C4-2B (cell line): Measurements from ENCODE around the gene CTDSP2.
"Not testable (repeated sequence)": the region's sequence is repeated elsewhere in the genome, so short reads cannot be mapped to it uniquely, and the experiment has no call there.

ENCODE experiments used
- H3K27ac ChIP-seq: fragments of 450-650 bp; 2 replicates; pipeline ENCODE4 v1.5.1; 2017
- CTCF ChIP-seq: fragments of 450-650 bp; conservative IDR thresholded peaks from 2 replicates; pipeline ENCODE4 v1.5.1; 2017; ENCODE audit warnings: mild to moderate bottlenecking
- ZFX ChIP-seq: fragments of 450-650 bp; IDR thresholded peaks from 2 replicates; pipeline ENCODE4 v1.6.1; 2017

The CTDSP2 gene

DNA sequence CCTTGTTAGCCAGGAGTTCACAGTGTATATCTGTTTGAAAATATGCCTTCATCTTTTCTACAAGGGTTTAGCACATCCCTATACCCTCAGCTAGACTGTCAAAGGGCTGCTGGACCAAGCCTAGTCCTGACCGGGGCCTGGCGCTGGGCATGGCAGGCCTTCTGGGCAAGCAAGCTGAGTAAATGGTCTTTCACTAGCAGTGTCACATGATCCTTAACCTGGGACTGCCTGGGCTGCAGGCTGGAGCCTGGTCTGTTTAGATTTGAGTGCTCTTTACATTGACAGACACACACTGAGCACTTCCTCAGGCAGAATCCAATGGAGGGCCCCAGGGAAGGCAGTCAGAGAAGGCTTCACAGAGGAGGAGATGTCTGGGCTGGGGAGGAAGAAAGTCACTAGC lies 21.1 kb downstream of the CTDSP2 start:
- no peak overlapping the region for H3K27ac ChIP-seq
- TF ChIP-seq CTCF (no peak), ZFX (no peak)

DNA sequence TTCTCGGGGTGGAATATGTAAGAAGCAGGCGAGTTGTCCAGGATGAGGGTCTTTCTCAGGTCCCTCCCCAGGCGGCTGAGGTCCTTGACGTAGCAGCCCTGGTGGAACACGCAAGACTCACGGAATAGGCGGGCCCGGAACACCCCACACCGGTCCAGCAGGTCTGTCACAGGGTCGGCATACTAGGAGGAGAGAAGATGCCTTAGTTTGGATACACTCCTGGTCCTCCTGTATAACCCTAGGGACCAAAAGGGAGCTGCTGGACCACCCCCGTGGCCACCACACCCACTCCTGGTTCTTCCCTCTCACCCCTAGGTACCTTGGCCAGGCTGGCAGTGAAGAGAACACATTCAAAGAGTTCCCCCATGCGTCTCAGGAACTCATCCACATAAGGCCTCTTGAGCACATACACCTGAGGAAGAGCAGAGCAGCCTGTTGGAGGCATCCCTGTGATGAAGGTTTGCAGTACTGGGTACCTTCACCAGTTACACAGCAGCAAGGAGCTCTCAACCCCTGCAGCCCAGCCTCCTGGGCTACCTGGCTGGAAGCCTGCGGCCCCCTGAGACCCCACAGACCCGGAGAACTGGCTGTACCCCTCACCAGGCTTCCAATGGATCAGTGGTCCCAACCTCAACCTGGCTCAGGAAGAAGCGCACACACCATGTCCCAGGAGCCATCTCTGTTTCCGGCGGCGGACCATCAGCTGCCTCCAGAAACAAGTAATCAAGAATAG lies 22.5 kb downstream of the CTDSP2 start:
- TF ChIP-seq ZFX (no peak), CTCF (no peak)
- no peak overlapping the region for H3K27ac ChIP-seq

DNA sequence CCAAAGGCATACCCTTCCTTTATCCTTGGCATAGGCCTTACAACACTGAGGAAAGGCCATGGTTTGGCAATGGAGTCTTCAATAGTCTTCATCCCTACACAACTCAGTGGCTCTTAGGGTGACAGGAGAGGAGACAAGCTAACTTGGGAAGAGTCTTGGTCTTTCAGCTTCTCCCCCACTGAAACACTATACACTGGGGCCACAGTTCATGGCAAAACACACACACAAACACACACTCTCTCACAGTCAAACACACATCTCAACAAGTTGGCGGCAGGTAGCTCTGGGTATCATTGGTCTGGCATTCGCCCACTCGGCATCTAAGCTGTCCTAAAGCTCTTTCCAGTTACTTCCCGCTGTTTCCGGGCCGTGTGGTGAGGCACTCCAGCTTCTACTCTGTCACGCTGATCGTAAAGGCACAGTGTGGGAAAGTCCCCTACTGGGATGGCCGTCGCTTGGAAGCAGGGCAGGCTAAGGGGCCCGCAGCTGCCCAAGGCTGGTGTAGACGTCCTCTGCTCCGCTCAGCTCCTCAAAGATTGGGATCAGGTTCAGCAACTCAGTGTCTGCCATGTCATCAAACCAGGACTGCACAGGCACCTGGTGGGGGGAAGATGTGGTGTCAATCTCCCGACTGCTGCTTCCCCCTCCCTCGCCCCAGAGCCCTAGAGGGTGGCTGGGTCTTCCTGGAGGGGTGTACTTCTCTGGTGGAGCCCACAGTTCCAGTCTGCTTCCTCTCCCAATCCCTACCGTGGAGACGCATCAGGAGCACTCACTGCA lies 23.2 kb downstream of the CTDSP2 start:
- TF ChIP-seq ZFX (no peak), CTCF (no peak)
- H3K27ac ChIP-seq: no peak overlapping the region

- TF ChIP-seq CTCF (no peak), ZFX (no peak)
- no peak overlapping the region for H3K27ac ChIP-seq
Measured at GRCh38 chr12:57822392-57823130, 24.0 kb downstream of the CTDSP2 start.

DNA sequence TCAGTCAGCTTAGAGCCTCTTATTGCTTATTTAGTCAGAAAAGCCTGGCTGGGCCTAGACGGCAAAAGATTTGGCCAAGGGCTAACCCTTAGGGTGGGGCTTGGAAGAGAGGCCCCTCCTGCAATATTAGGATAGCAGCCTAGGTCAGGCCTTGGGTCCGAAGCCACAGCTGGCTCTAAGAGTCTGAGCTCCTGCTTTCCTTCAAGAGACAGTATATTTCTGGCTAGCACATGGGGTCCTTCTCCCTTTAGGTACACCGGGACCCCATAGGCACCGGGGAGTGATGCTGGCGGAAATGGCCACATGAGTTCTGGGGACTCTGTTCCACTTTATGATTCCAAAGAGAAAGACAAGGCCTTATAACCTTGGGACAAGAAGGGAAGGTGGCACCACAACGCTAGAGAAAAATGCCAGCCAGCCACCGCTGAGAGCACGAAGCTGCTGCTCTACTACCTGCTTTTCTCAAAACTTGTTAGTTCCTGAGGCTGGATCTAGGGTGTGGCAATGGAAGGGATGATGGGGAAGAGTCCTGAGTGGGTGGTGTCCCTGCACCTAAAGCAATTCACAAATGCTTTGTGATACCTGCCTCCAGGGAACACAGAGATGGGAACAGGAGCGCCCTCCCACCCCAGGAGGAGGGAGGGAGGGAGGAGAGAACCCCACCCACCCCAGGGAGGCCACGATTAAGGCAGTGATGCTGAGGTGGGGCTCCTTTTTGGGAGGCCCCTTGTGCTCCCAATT lies 24.9 kb downstream of the CTDSP2 start:
- TF ChIP-seq CTCF (no peak), ZFX (no peak)
- no peak overlapping the region for H3K27ac ChIP-seq

- H3K27ac ChIP-seq: not testable (repeated sequence)
Measured at GRCh38 chr12:57821015-57821414, 25.5 kb downstream of the CTDSP2 start.

GRCh38 chr12:57820119-57820518 lies 26.4 kb downstream of the CTDSP2 start:
- not testable (repeated sequence) for H3K27ac ChIP-seq

DNA sequence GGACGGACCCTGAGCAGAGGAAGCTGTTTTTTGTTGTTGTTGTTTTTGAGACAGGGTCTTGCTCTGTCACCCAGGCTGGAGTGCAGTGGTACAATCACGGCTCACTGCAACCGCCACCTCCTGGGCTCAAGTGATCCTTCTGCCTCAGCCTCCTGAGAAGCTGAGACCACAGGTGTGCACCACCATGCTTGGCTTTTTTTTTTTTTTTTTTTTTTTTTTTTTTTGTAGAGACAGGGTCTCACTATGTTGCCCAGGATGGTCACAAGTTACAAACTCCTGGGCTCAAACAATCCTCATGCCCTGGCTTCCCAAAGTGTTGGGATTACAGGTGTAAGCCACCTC lies 28.6 kb downstream of the CTDSP2 start:
- not testable (repeated sequence) for H3K27ac ChIP-seq
